Neuronal stem cell (in vitro differentiated cells): ENCODE data around the gene CCHCR1.

ENCODE experiments used
- DNase-seq: peaks from one replicate; pipeline ENCODE4 v3.0.0-alpha.2; 2013; ENCODE audit warnings: low spot score
- H2AFZ ChIP-seq: one replicate; pipeline ENCODE4 v1.6.1; 2013; ENCODE audit warnings: mild to moderate bottlenecking, low read length, inconsistent platforms
- H2AK5ac ChIP-seq: 2 replicates; pipeline ENCODE4 v1.6.1; 2013; ENCODE audit warnings: low read depth, mild to moderate bottlenecking, inconsistent platforms, low read length, moderate library complexity, mixed read lengths
- H2BK120ac ChIP-seq: 2 replicates; pipeline ENCODE4 v1.6.1; 2013; ENCODE audit warnings: low read depth, mild to moderate bottlenecking, inconsistent platforms, low read length, moderate library complexity, mixed read lengths
- H2BK12ac ChIP-seq: one replicate; pipeline ENCODE4 v1.6.1; 2013; ENCODE audit warnings: low read length, inconsistent platforms
- H2BK15ac ChIP-seq: 2 replicates; pipeline ENCODE4 v1.6.1; 2013; ENCODE audit warnings: mild to moderate bottlenecking, low read length, inconsistent platforms, mixed read lengths
- H2BK5ac ChIP-seq: one replicate; pipeline ENCODE4 v1.6.1; 2013; ENCODE audit warnings: inconsistent platforms, mild to moderate bottlenecking, low read length, moderate library complexity
- H3K14ac ChIP-seq: one replicate; pipeline ENCODE4 v1.6.1; 2013; ENCODE audit warnings: low read length, inconsistent platforms
- H3K18ac ChIP-seq: 2 replicates; pipeline ENCODE4 v1.6.1; 2013; ENCODE audit warnings: low read length, inconsistent platforms
- H3K23ac ChIP-seq: 2 replicates; pipeline ENCODE4 v1.6.1; 2013; ENCODE audit warnings: low read depth, mild to moderate bottlenecking, mixed read lengths, low read length, inconsistent platforms; ENCODE audit not compliant: poor library complexity
- H3K27ac ChIP-seq: replicated peaks from 3 replicates; pipeline ENCODE4 v1.5.1; 2013; ENCODE audit warnings: low read length, inconsistent platforms
- H3K27me3 ChIP-seq, 3 experiments: 2 replicates each; pipeline ENCODE4 v1.6.1; 2013; ENCODE audit warnings: low read length in 3 of 3, mild to moderate bottlenecking in 2 of 3, inconsistent platforms in 1 of 3, low read depth in 1 of 3, mixed read lengths in 1 of 3, moderate library complexity in 1 of 3; ENCODE audit not compliant: control insufficient read depth in 3 of 3, insufficient read depth in 3 of 3
- H3K36me3 ChIP-seq, 2 donors: replicated peaks in 1 of 2; 2 replicates each; pipeline ENCODE4 v1.6.1; 2013; ENCODE audit warnings: low read length in 2 of 2; ENCODE audit not compliant: control insufficient read depth in 2 of 2, insufficient read depth in 2 of 2
- H3K4ac ChIP-seq: 2 replicates; pipeline ENCODE4 v1.6.1; 2013; ENCODE audit warnings: inconsistent platforms, mild to moderate bottlenecking, low read length, moderate library complexity
- H3K4me1 ChIP-seq, 2 donors: 1 replicate in 1 of 2; 2 replicates in 1 of 2; pipeline ENCODE4 v1.6.1; 2013; ENCODE audit warnings: low read length in 2 of 2, low read depth in 1 of 2; ENCODE audit not compliant: control insufficient read depth in 2 of 2, insufficient read depth in 1 of 2
- H3K4me2 ChIP-seq: one replicate; pipeline ENCODE4 v1.6.1; 2013; ENCODE audit warnings: mild to moderate bottlenecking, low read length, inconsistent platforms; ENCODE audit not compliant: insufficient read depth, poor library complexity, severe bottlenecking
- H3K4me3 ChIP-seq, 2 donors: 2 replicates each; pipeline ENCODE4 v1.5.1; 2013; ENCODE audit warnings: low read length in 2 of 2, mild to moderate bottlenecking in 2 of 2, inconsistent platforms in 1 of 2, moderate library complexity in 1 of 2
- H3K79me1 ChIP-seq: one replicate; pipeline ENCODE4 v1.6.1; 2013; ENCODE audit warnings: low read depth, mild to moderate bottlenecking, inconsistent platforms, low read length, moderate library complexity
- H3K9ac ChIP-seq: one replicate; pipeline ENCODE4 v1.6.1; 2013; ENCODE audit warnings: mild to moderate bottlenecking, low read depth, low read length, inconsistent platforms; ENCODE audit not compliant: poor library complexity
- H3K9me3 ChIP-seq, 2 donors: replicated peaks in 1 of 2; 2 replicates each; pipeline versions ENCODE3 to v1.6.1; 2013; ENCODE audit warnings: low read length in 2 of 2, mild to moderate bottlenecking in 2 of 2, inconsistent platforms in 1 of 2, low read depth in 1 of 2, mixed read lengths in 1 of 2, moderate library complexity in 1 of 2; ENCODE audit not compliant: control insufficient read depth in 2 of 2, insufficient read depth in 1 of 2
- H4K8ac ChIP-seq: one replicate; pipeline ENCODE4 v1.6.1; 2013; ENCODE audit warnings: low read depth, mild to moderate bottlenecking, inconsistent platforms, low read length, moderate library complexity
- H4K91ac ChIP-seq: one replicate; pipeline ENCODE4 v1.6.1; 2013; ENCODE audit warnings: low read length, low read depth, mild to moderate bottlenecking, inconsistent platforms; ENCODE audit not compliant: poor library complexity
- WGBS, 2 donors: extraction: QIAGEN DNeasy Blood & Tissue Kit; methylation state at CpG; one replicate each; pipeline ENCODE4 v1.1.7; 2013; ENCODE audit warnings: missing lambda C conversion rate in 2 of 2, mixed read lengths in 1 of 2; ENCODE audit not compliant: insufficient read length in 2 of 2, insufficient replicate concordance in 1 of 2; ENCODE audit errors: extremely low coverage in 2 of 2; 5-methylcytosine and 5-hydroxymethylcytosine counted together

The CCHCR1 gene

GRCh38 chr6:31142361-31142761 lies 15.2 kb downstream of the CCHCR1 start:
- Histone ChIP-seq H2AK5ac (no peak overlapping the region), H3K36me3 (peaks cover 15 to 45% of the 10 kb centered on the region in 2 donors), H3K4me3 (no peak overlapping the region), H2AFZ (no peak overlapping the region), H3K27me3 (no peaks in the 10 kb centered on the region), H4K8ac (no peak overlapping the region), H3K23ac (no peak overlapping the region), H2BK120ac (no peak overlapping the region), H4K91ac (no peak overlapping the region), H2BK12ac (no peak overlapping the region), H3K14ac (no peak overlapping the region), H3K9ac (no peak overlapping the region), H3K4me1 (peaks cover 2 to 13% of the 10 kb centered on the region in 2 donors), H3K79me1 (no peaks in the 10 kb centered on the region), H3K4ac (no peak overlapping the region), H2BK15ac (no peak overlapping the region), H2BK5ac (no peak overlapping the region), H3K9me3 (peaks cover 0 to 3% of the 10 kb centered on the region in 2 donors), H3K27ac (no peak overlapping the region), H3K18ac (no peak overlapping the region), H3K4me2 (no peak overlapping the region)
- no CpG with 5 or more reads among the region's 2 CpGs for WGBS, 2 donors
- no peak for DNase-seq

GRCh38 chr6:31140643-31141042 lies 17.0 kb downstream of the CCHCR1 start:
- no peak for DNase-seq
- Histone ChIP-seq H2BK15ac (no peak overlapping the region), H4K8ac (no peak overlapping the region), H3K36me3 (peaks cover 15 to 35% of the 10 kb centered on the region in 2 donors), H3K27ac (no peak overlapping the region), H3K4me2 (no peak overlapping the region), H2BK12ac (no peak overlapping the region), H3K9me3 (peaks cover 0 to 3% of the 10 kb centered on the region in 2 donors), H3K4me3 (no peak overlapping the region), H2BK120ac (no peak overlapping the region), H3K9ac (no peak overlapping the region), H3K18ac (no peak overlapping the region), H2AFZ (no peak overlapping the region), H3K79me1 (no peaks in the 10 kb centered on the region), H3K4ac (no peak overlapping the region), H2BK5ac (no peak overlapping the region), H3K14ac (no peak overlapping the region), H3K23ac (peak overlapping the region; percentile 10), H3K4me1 (peaks cover 2 to 13% of the 10 kb centered on the region in 2 donors), H4K91ac (no peak overlapping the region), H2AK5ac (no peak overlapping the region), H3K27me3 (no peaks in the 10 kb centered on the region)
- WGBS, 2 donors, result no CpG with 5 or more reads among the region's 15 CpGs

GRCh38 chr6:31139599-31139998 lies 18.0 kb downstream of the CCHCR1 start:
- peak overlapping the region; percentile 72 for H2AFZ ChIP-seq
- H4K8ac ChIP-seq, result no peak overlapping the region
- no peak overlapping the region for H2BK120ac ChIP-seq
- H3K9me3 ChIP-seq, result peaks cover 0 to 3% of the 10 kb centered on the region in 2 donors
- H3K4me3 ChIP-seq, result no peak overlapping the region
- no peak overlapping the region for H3K4me2 ChIP-seq
- H3K9ac ChIP-seq, result no peak overlapping the region
- H2BK5ac ChIP-seq, result no peak overlapping the region
- H4K91ac ChIP-seq, result peak overlapping the region; percentile 62
- DNase-seq, result no peak
- H3K27ac ChIP-seq, result no peak overlapping the region
- H3K4ac ChIP-seq, result no peak overlapping the region
- H3K23ac ChIP-seq, result no peak overlapping the region
- no peak overlapping the region for H2BK12ac ChIP-seq
- H2BK15ac ChIP-seq, result no peak overlapping the region
- H3K79me1 ChIP-seq, result no peaks in the 10 kb centered on the region
- no peak overlapping the region for H2AK5ac ChIP-seq
- H3K14ac ChIP-seq, result no peak overlapping the region
- no CpG with 5 or more reads among the region's 4 CpGs for WGBS, 2 donors
- peaks cover 9 to 25% of the 10 kb centered on the region in 2 donors for H3K36me3 ChIP-seq
- H3K27me3 ChIP-seq, result no peaks in the 10 kb centered on the region
- peaks cover 2 to 13% of the 10 kb centered on the region in 2 donors for H3K4me1 ChIP-seq
- H3K18ac ChIP-seq, result peak overlapping the region; percentile 52

- Histone ChIP-seq H2AK5ac (peak within 1 kb of the TSS; percentile 72), H3K9ac (no peak within 1 kb of the TSS), H3K4me2 (no peak within 1 kb of the TSS), H3K18ac (peak within 1 kb of the TSS; percentile 62), H2BK12ac (peak within 1 kb of the TSS; percentile 16), H2BK120ac (peak within 1 kb of the TSS; percentile 84), H2BK5ac (peak within 1 kb of the TSS; percentile 20), H3K4me3 (no peak within 1 kb of the TSS), H4K91ac (peak within 1 kb of the TSS; percentile 62), H2BK15ac (no peak within 1 kb of the TSS), H3K79me1 (no peaks in the 10 kb centered on the region), H3K27me3 (no peaks in the 10 kb centered on the region), H4K8ac (no peak within 1 kb of the TSS), H3K36me3 (peaks cover 4 to 18% of the 10 kb centered on the region in 2 donors), H3K4me1 (peaks cover 2 to 13% of the 10 kb centered on the region in 2 donors), H3K27ac (no peak within 1 kb of the TSS), H3K23ac (no peak within 1 kb of the TSS), H3K14ac (no peak within 1 kb of the TSS), H3K4ac (no peak within 1 kb of the TSS), H3K9me3 (peaks cover 0 to 3% of the 10 kb centered on the region in 2 donors), H2AFZ (peak within 1 kb of the TSS; percentile 72)
- no peak for DNase-seq
- WGBS, 2 donors, result no CpG with 5 or more reads among the region's 4 CpGs
Measured at GRCh38 chr6:31138982-31139381, 18.6 kb downstream of the CCHCR1 start, which contains the start of gene PSORS1C2. Gene PSORS1C2, minus strand, starts transcription at chr6:31139066. Its CDS starts 40 bp downstream, at chr6:31139026.
